Activated CD4-positive, CD25-positive, alpha-beta regulatory T cell treated with anti-CD3 and anti-CD28 coated beads, Interleukin-2, amount 50 U/mL, for 24 hours (primary cell): ENCODE measurements around the gene GABRQ.
"Not testable (repeated sequence)": the region's sequence is repeated elsewhere in the genome, so short reads cannot be mapped to it uniquely, and the experiment has no call there.

Experiments
- ATAC-seq, 2 donors: fragments of 150-1000 bp; cut with Tn5 transposase; one replicate each; pipeline ENCODE4 v1.10.0; 2021; ENCODE audit warnings: mild to moderate bottlenecking in 1 of 2, moderate library complexity in 1 of 2

GABRQ gene

GRCh38 chrX:152663086-152663485 is 25.4 kb downstream of the GABRQ start:
- ATAC-seq: no peak

GRCh38 chrX:152674135-152674534 is 36.4 kb downstream of the GABRQ start:
- no peak for ATAC-seq

GRCh38 chrX:152674652-152675051 is 37.0 kb downstream of the GABRQ start:
- not testable (repeated sequence) for ATAC-seq

- ATAC-seq: not testable (repeated sequence)
Measured at GRCh38 chrX:152681012-152681411, 43.3 kb downstream of the GABRQ start.

- not testable (repeated sequence) for ATAC-seq
Measured at GRCh38 chrX:152697952-152698931, 60.5 kb downstream of the GABRQ start, which contains the start of gene MAGEA3. TSS of gene MAGEA3 (plus strand) at chrX:152698794. CDS start at chrX:152700833, 2,039 bp downstream.

GRCh38 chrX:152700390-152700789 is 62.7 kb downstream of the GABRQ start:
- not testable (repeated sequence) for ATAC-seq

- ATAC-seq: not testable (repeated sequence)
Measured at GRCh38 chrX:152706500-152706899, 68.8 kb downstream of the GABRQ start.
